Right lobe of liver (tissue), 6 donors: ENCODE data around the gene TNNC1. TPM values are rescaled to one million over a fixed set of nuclear protein-coding genes. Genes with fewer than 3 reads are reported as not detected.

Experiments
- ATAC-seq, 4 donors: fragments of 200-7000 bp; cut with Tn5 transposase; one replicate each; pipeline ENCODE4 v1.9.1; 2020; ENCODE audit warnings: mild to moderate bottlenecking in 4 of 4, moderate library complexity in 4 of 4
- DNase-seq, 3 donors: peaks; one replicate each; pipeline ENCODE4 v3.0.0-alpha.2; 2020
- H3K27ac ChIP-seq, 3 donors: fragments of 200-600 bp; one replicate each; pipeline ENCODE4 v1.8.0; 2022
- H3K27me3 ChIP-seq, 2 donors: fragments of 200-600 bp; one replicate each; pipeline ENCODE4 v1.8.0; 2022
- H3K36me3 ChIP-seq, 4 donors: fragments of 200-600 bp; sonication (generic) in 1 of 4; one replicate each; pipeline versions ENCODE4 v1.5.1 to v1.8.0; 2017 to 2022; ENCODE audit warnings: control low read depth in 1 of 4
- H3K4me1 ChIP-seq, 4 donors: fragments of 200-600 bp; sonication (generic) in 1 of 4; one replicate each; pipeline versions ENCODE4 v1.5.1 to v1.8.0; 2017 to 2022; ENCODE audit warnings: control low read depth in 1 of 4
- H3K4me3 ChIP-seq, 3 donors: fragments of 200-600 bp; one replicate each; pipeline ENCODE4 v1.8.0; 2022
- H3K9me3 ChIP-seq, 4 donors: fragments of 200-600 bp; sonication (generic) in 1 of 4; one replicate each; pipeline versions ENCODE4 v1.5.1 to v1.8.0; 2017 to 2022; ENCODE audit warnings: control low read depth in 1 of 4
- POLR2A ChIP-seq: fragments of 450-650 bp; IDR thresholded peaks from one replicate; pipeline ENCODE4 v1.6.1; 2017; ENCODE audit warnings: antibody characterized with exemption, mild to moderate bottlenecking
- WGBS: methylation state at CpG from one replicate; pipeline ENCODE4 v1.1.6; 2018; ENCODE audit warnings: low coverage, low lambda C conversion rate; ENCODE audit not compliant: insufficient coverage; ENCODE audit errors: missing lambda C conversion rate; 5-methylcytosine and 5-hydroxymethylcytosine counted together
- intact Hi-C, 2 donors: fragments of 100-400 bp; cut with DNase I; formaldehyde crosslinking; loops; one replicate each; pipeline versions ENCODE4 v1.11.2 to v1.14.1; 2022
- long read RNA-seq: library from polyadenylated mRNA; unstranded; transcript quantifications from one replicate; pipeline ENCODE4 v2.0.0, GENCODE V29; 2019
- total RNA-seq, 6 experiments: library from RNA; depleted of rRNA in 2 of 6; stranded (reverse); fragments of >200 nt in 2 of 6; fragmentation: NEBNext Ultra II Directional in 3 of 6; extraction: Animal tissue kit (Norgen Biotek cat#: 25700) in 3 of 6; gene quantifications; one replicate each; pipeline versions ENCODE4 v1.1.0 to v1.2.4, GENCODE V29; 2016 to 2023
- TF ChIP-seq, protein P1 (sequence below), 4 donors: fragments of 200-600 bp in 3 of 4; fragments of 450-650 bp in 1 of 4; IDR thresholded peaks; one replicate each; pipeline versions ENCODE4 v1.5.1 to v1.8.0; 2016 to 2022; ENCODE audit warnings: antibody characterized with exemption in 4 of 4, mild to moderate bottlenecking in 2 of 4
- donor health status: DM: no; HTN: yes; CAD: no.
- donor health status: DM: no; HTN: no; CAD: no.
- donor health status: DM: no; HTN: no; CAD: no.
- donor health status: DM: no; HTN: yes; CAD: no.
- donor health status: DM: no; HTN: yes; CAD: no.

TNNC1 gene
- total RNA-seq, result 10 to 100 TPM in 1 of 6 experiments, 1 to 10 TPM in 3, under 1 TPM in 2; 0.55 to 12.2 (median 1.3) TPM
- long read RNA-seq, result 0 reads

DNA sequence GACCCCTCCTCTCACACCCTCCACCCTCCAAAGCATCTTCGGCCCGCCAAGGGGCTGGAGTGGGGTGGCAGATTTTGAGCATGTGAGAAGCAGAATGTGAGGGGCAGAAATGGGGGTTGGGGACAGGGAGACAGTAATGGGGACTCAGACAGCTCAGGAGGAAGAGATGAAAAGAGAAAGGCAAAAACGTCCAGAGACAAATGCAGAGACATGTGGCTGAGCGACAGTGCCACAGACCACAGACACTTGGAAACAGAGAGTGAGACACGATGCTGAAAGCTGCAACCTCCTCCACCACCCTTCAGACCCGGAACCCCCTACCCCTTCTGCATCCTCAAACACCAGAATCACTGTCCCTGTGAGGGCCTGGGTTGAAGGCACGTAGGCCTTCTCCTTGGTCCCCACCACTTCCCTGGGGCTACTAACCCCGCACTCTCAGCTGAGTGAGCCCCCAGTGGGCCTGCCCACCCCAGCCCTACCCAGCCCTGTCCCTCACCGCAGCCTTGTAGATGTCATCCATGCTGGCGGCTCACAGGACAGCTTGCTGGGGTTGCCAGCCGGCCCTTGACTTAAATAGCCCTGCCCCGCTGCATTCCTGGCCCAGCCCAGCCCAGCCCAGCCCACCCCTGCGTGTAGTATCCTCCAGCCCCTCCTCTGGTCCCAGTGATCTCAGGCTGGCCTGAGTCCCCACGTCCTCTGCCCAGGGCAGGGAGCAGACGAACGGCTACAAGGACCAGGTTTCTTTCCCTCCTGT lies at the start of gene TNNC1:
Gene TNNC1 (minus strand): TSS at position 546 of the 754 bp plus-strand sequence. CDS start 26 bp downstream, at position 520.
- H3K36me3 ChIP-seq, result peaks cover 0 to 13% (median 4%) of the 10 kb centered on the region in 4 donors
- no peak for TF ChIP-seq POLR2A
- TF ChIP-seq, protein P1, sequence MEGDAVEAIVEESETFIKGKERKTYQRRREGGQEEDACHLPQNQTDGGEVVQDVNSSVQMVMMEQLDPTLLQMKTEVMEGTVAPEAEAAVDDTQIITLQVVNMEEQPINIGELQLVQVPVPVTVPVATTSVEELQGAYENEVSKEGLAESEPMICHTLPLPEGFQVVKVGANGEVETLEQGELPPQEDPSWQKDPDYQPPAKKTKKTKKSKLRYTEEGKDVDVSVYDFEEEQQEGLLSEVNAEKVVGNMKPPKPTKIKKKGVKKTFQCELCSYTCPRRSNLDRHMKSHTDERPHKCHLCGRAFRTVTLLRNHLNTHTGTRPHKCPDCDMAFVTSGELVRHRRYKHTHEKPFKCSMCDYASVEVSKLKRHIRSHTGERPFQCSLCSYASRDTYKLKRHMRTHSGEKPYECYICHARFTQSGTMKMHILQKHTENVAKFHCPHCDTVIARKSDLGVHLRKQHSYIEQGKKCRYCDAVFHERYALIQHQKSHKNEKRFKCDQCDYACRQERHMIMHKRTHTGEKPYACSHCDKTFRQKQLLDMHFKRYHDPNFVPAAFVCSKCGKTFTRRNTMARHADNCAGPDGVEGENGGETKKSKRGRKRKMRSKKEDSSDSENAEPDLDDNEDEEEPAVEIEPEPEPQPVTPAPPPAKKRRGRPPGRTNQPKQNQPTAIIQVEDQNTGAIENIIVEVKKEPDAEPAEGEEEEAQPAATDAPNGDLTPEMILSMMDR (IDR thresholded peaks at IDR 0.05), result no peak
- 52% methylated on average over 7 of the region's 16 CpGs for WGBS
- peak within 1 kb of the TSS; percentile 73 to 92 (median 86) for H3K27ac ChIP-seq
- ATAC-seq (no peak), DNase-seq (no peak)
- H3K4me3 ChIP-seq, result peak within 1 kb of the TSS; percentile 43 to 77 (median 66)
- H3K9me3 ChIP-seq, result no peaks in the 10 kb centered on the region
- peaks cover 0 to 15% (median 3%) of the 10 kb centered on the region in 4 donors for H3K4me1 ChIP-seq
- H3K27me3 ChIP-seq, result no peaks in the 10 kb centered on the region
- intact Hi-C loops, result no loop called here

DNA sequence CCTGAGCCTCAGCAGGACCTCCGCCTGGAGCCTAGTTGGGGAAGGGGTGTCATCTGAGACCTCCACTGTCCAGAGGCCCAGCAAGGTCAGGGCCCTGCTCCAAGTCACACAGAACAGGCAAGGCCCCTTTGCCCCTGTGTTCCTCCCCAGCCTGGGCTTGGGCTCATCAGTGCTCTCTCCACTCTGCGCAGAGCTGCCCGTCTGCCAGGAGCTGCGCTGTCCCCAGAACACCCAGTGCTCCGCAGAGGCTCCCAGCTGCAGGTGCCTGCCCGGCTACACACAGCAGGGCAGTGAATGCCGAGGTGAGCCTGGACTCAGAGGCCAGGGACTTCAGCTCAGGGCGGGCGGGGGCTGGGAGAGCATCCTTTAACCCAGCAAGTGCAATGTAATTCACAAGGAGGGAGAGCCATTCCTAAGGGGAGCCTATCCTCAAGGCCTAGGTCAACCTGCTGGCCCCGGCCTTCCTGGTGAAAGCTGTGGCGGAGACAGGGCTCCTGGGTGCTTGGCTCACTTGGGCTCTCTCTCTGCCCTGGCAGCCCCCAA lies 49.0 kb upstream of the TNNC1 start:
- H3K4me3 ChIP-seq, result no peak overlapping the region
- ATAC-seq (no peak), DNase-seq (no peak)
- H3K27ac ChIP-seq, result no peak overlapping the region
- WGBS, result no CpG with 5 or more reads among the region's 11 CpGs
- peaks cover 0 to 5% (median 0%) of the 10 kb centered on the region in 4 donors for H3K36me3 ChIP-seq
- H3K27me3 ChIP-seq, result no peaks in the 10 kb centered on the region
- H3K9me3 ChIP-seq, result no peaks in the 10 kb centered on the region
- TF ChIP-seq, protein P1 (IDR thresholded peaks at IDR 0.05), result no peak
- TF ChIP-seq POLR2A, result no peak
- H3K4me1 ChIP-seq, result no peaks in the 10 kb centered on the region
- intact Hi-C loops, result no loop called here

DNA sequence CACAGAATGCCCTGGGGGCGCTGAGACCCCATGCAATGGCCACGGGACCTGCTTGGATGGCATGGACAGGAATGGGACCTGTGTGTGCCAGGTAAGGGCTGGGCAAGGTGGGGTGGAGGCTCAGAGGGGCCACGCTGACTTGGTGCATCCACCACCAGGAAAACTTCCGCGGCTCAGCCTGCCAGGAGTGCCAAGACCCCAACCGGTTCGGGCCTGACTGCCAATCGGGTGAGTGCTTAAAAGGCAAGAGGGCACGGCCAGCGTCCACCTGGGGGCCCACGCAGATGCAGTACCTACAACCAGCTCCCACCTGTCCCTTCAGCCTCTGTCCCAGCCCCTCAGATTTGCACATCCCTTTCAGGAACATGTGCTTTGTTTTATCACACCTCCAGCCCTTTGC lies 48.2 kb upstream of the TNNC1 start:
- H3K4me3 ChIP-seq, result no peak overlapping the region
- no peaks in the 10 kb centered on the region for H3K4me1 ChIP-seq
- no peak for ATAC-seq
- WGBS, result no CpG with 5 or more reads among the region's 11 CpGs
- intact Hi-C loops, result no loop called here
- H3K27ac ChIP-seq, result no peak overlapping the region
- H3K36me3 ChIP-seq, result peaks cover 0 to 5% (median 0%) of the 10 kb centered on the region in 4 donors
- TF ChIP-seq, protein P1 (IDR thresholded peaks at IDR 0.05), result no peak
- TF ChIP-seq POLR2A, result no peak
- no peaks in the 10 kb centered on the region for H3K9me3 ChIP-seq
- no peaks in the 10 kb centered on the region for H3K27me3 ChIP-seq
- DNase-seq, result no peak

DNA sequence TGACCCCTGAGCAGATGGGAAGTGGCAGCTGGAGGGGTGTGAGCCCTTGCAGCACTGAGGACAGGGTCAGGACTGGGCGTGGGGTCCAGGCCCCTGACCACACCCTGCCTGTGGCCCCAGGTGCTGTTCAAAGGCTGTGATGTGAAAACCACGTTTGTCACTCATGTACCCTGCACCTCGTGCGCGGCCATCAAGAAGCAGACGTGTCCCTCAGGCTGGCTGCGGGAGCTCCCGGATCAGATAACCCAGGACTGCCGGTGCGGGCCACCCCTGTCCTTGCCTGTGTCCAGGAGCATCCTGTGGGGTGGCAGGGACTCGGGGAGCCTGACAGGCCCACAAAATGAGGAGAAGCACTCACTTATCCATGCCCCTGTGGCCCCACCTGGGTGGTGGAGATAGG lies 47.2 kb upstream of the TNNC1 start:
- Histone ChIP-seq H3K27me3 (no peaks in the 10 kb centered on the region), H3K4me3 (no peak overlapping the region), H3K4me1 (no peaks in the 10 kb centered on the region), H3K27ac (no peak overlapping the region), H3K36me3 (no peaks in the 10 kb centered on the region), H3K9me3 (no peaks in the 10 kb centered on the region)
- WGBS, result no CpG with 5 or more reads among the region's 11 CpGs
- TF ChIP-seq, protein P1 (IDR thresholded peaks at IDR 0.05), result no peak
- TF ChIP-seq POLR2A, result no peak
- DNase-seq (no peak), ATAC-seq (no peak)
- intact Hi-C loops, result no loop called here
